HG03060 (cell line): Measurements from ENCODE around the gene RAN.
A peak's percentile ranks its signal among the peaks of the same experiment; 100 is the strongest.
"Not testable (repeated sequence)": the region's sequence is repeated elsewhere in the genome, so short reads cannot be mapped to it uniquely, and the experiment has no call there.

Source experiments
- ATAC-seq: cut with Tn5 transposase; IDR thresholded peaks from one replicate; pipeline ENCODE4 v1.9.1; 2021; ENCODE audit warnings: low read depth, moderate number of reproducible peaks; ENCODE audit not compliant: unreplicated experiment

Gene RAN

GRCh38 chr12:130876758-130877157 lies 4.9 kb downstream of the RAN start:
- no peak for ATAC-seq

- no peak for ATAC-seq
Observed at GRCh38 chr12:130877333-130877732, 5.5 kb downstream of the RAN start.

- no peak for ATAC-seq
Observed at GRCh38 chr12:130878193-130879185, 6.6 kb downstream of the RAN start.

DNA sequence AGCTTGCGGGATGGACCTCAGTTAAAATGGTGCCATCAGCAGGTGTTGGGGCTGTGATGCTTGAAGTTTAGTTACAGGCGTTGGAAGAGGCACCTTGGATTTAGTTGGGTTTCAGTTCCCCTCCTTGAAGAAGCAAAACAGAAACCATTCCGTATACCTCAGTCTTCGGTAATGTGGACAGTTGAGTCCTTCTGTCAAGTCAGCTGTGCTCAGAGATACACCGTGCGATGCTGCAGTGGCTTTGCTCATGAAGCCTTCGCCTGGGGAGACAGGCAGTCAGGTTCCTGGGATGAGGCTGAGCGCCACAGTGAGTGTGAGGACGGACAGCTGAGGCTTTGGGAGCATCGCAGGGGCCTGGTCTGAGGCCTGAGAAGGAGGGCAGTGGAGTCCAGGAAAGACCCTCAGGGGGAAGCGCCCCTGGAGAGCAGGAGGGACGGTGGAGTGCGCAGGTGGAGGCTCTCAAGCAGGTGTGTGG lies 7.4 kb downstream of the RAN start:
- peak; percentile 72 for ATAC-seq

GRCh38 chr12:130879781-130880389 lies 8.0 kb downstream of the RAN start:
- no peak for ATAC-seq

GRCh38 chr12:130880411-130880885 lies 8.6 kb downstream of the RAN start:
- peak; percentile 47 for ATAC-seq

DNA sequence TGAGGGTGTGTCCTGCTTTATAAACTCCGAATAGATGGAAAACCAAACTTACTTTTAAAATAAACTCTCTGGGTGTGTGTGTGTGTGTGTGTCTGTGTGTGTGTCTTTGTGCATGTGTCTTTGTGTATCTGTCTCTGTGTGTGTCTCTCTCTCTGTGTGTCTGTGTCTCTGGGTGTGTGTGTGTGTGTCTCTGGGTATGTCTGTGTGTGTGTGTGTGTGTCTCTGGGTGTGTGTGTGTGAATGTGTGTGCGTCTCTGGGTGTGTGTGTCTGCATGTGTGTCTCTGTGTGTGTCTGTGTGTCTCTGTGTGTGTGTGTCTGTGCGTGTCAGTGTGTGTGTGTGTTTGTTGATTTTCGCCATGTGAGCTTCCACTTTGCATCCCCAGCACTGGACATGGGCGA lies 9.2 kb downstream of the RAN start:
- no peak for ATAC-seq

DNA sequence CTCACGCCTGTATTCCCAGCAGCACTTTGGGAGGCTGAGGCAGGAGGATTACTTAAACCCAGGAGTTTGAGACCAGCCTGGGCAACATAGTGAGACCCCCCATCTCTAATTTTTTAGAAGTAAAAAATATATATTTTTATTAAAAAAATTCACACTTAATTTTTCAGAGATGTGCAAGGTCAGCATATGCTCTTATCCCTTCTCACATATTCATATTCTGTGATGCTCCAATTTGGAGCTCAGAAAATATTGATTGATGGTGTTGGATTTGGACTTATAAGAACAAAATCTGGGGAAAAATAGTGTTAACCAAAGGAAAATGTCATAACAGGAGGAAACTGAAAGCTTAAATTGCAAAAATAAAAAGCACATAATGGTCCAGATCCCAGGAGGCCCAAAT lies 9.7 kb downstream of the RAN start:
- ATAC-seq: no peak

DNA sequence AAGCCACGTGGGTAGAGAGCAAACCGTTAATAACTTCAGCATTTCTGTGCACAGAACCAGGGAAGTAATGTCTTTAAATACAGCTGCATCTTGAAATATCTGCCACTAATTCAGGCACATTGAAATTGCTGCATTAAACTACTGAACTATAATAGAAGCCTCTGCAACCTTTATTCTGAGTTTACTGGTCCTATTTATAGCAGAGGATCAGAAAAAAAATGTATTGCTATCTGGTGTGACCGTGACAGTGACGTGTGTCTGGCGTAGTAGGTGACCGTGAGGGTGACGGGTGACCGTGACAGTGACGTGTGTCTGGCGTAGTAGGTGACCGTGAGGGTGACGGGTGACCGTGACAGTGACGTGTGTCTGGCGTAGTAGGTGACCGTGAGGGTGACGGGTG lies 15.3 kb downstream of the RAN start:
- not testable (repeated sequence) for ATAC-seq

- ATAC-seq: no peak
Observed at GRCh38 chr12:130904064-130904463, 32.2 kb downstream of the RAN start.

DNA sequence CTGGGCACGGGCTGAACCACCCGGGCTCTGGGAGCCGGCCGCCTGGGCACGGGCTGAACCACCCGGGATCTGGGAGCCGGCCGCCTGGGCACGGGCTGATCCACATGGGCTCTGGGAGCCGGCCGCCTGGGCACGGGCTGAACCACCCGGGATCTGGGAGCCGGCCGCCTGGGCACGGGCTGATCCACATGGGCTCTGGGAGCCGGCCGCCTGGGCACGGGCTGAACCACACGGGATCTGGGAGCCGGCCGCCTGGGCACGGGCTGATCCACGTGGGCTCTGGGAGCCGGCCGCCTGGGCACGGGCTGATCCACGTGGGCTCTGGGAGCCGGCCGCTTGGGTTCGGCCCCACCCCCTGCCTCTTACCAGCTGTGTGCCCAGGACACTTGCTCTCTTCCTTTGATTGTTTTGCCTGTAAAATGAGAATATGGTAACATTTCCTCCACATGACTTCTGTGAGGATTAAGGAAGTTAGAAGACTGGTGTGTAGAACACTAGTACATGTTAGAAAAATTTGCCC lies 33.1 kb downstream of the RAN start:
- not testable (repeated sequence) for ATAC-seq

DNA sequence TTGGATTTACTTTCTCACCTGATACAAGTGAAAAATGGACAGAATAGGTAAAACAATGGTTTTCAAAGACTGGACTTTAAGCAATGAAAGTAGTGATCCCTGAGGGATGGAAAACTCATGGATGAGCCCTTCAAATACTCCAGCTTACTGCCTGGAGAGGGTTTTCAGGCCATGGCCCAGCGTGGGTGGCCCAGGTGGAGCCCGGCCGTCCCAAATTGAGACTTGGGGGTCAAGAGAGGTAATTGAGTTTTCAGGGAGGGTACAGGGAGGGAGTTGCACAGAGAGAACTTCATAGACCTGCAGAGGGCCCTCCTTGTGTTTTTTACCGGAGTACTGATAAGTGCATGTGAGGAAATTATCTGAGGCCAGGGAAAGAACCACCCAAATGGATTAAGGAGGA lies 37.2 kb downstream of the RAN start:
- ATAC-seq: no peak

- ATAC-seq: no peak
Observed at GRCh38 chr12:130911193-130911592, 39.3 kb downstream of the RAN start.

- no peak for ATAC-seq
Observed at GRCh38 chr12:130911933-130912332, 40.1 kb downstream of the RAN start.

GRCh38 chr12:130916241-130916911 lies 44.5 kb downstream of the RAN start:
- ATAC-seq: no peak

GRCh38 chr12:130917607-130918006 lies 45.7 kb downstream of the RAN start:
- no peak for ATAC-seq

GRCh38 chr12:130919086-130919485 lies 47.2 kb downstream of the RAN start:
- no peak for ATAC-seq

DNA sequence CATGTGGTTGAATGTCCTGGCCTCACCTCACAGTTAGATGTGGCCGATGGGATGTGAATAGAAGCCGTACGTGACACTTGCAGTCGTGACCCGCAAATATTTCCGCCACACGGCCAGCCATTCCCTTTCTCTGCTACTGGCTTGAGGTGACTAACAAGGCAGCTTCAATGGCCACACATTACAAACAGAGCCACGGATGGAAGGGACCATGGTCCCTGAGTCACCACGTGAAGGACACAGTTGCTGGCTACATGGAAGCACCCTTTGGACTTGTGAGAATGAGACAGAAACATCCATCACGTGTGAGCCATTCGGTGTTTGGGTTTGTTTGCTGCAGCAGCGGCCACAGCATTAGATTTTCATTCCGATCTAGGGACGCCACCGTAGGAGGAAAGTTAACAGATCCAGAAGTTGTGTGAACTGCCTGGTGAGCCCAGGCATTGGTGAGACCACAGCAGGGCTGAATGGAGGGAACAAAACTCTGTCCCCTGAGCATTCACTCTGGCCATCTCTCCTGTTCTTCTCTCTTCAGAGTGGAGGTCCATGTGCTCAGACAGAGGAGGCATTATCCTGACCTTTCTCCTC lies 48.3 kb downstream of the RAN start:
- no peak for ATAC-seq

DNA sequence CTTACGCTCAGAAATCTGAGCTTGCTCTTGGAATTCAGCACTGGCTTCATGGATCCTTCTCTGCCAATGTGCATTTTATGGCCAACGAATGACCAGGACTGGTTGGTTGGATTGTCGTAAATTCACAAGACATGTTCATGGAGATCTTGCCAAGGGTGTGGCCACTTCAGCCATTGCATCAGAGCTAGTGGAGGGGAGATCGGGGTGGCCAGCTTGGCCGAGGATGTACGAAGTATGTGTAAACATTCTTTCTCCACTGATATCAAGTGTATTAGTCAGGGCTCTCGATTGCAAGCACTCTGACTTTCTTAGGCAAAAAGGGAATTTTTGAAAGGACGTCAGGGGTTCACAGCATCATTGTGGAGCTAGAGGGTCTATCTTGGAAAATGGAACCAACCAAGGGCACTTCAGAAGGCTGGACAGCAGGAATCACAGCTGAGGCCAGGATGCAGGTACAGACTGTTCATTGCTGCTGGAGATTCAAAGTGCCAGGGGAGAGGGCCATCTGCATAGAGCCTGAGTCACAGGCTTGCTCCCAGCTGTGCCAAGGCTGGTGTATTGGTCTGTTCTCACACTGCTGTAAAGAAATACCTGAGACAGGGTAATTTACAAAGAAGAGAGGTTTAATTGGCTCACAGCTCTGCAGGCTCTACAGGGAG lies 49.0 kb downstream of the RAN start:
- no peak for ATAC-seq

- no peak for ATAC-seq
Observed at GRCh38 chr12:130922511-130922953, 50.7 kb downstream of the RAN start.
